Right renal cortex interstitium (tissue), 3 donors: ENCODE measurements around the gene HRH4. TPM values are rescaled to one million over a fixed set of nuclear protein-coding genes. Genes with fewer than 3 reads are reported as not detected.

Experiments
- DNase-seq, 3 donors: peaks; one replicate each; pipeline ENCODE4 v3.0.0-alpha.2; 2013; ENCODE audit warnings: low read depth in 3 of 3, low spot score in 2 of 3
- polyA plus RNA-seq, 3 donors: library from polyadenylated mRNA; unstranded; fragments of 120-200 nt; gene quantifications; one replicate each; pipeline ENCODE4 v1.2.1, GENCODE V29; 2013; ENCODE audit not compliant: insufficient read length in 3 of 3

HRH4 gene
- polyA plus RNA-seq, 3 donors = 0.10 TPM; not detected in 2

DNA sequence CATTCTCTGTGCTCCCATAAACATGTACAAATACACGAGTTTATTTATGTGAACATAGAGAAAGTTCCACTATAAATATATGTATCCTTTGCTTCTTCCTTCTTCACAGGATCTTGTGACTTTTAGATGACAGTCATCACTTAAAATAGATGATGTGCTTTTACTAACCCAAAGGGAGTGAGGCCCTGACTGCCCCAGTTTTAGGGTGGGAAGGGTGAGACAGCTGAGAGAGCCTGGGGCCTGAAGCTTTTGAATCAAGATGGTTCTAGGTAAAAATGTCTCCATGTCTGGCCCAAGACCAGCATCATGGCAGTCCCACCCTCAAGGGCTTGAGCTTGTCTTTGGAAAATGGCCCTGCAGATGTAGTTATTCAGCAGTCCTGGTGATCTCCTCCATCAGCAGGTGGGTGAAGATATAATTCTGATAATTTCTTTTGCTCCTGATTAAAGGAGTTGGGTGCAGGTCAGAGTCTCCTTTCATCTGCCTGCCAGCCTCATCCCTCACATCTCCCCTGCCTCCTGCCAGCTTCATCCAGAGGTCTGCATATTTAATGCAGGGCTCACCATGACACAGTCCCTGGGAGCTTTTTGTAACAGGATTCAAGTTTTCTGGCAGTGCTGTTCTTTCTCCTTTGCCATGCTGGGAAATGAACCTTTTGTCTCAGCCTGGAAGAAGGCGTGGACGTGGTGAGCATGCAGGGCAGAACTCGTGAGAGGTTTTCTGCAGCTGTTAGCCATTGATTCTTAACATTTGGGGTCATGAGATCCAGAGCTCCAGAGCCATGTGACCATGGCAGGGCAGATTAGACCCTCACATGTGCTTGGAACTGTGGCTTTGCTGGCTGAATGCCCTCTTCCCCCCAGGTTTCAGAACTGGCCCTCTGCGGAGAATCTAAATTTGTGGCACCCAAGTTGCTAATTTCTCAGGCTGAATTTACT lies 2.7 kb downstream of the HRH4 start:
- DNase-seq = no peak

DNA sequence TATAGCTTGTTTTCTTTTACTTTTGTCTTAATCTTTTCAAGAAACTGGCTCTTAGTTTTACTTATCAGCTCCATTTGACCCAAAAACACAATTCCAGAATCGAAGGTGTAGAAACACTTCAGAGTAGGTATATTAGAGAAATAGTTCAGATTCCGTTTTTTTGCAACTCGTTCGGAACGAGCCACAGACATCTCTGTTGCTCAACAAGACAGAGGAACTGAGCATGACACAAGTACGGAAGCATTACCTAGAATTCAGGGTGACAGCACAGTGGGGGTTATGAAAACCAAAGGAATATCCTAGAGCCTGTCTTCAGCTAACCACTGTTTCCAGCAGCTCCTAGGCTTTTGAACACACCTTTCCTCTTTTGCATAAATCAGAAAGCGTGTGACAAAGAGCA lies 5.0 kb downstream of the HRH4 start:
- no peak for DNase-seq

DNA sequence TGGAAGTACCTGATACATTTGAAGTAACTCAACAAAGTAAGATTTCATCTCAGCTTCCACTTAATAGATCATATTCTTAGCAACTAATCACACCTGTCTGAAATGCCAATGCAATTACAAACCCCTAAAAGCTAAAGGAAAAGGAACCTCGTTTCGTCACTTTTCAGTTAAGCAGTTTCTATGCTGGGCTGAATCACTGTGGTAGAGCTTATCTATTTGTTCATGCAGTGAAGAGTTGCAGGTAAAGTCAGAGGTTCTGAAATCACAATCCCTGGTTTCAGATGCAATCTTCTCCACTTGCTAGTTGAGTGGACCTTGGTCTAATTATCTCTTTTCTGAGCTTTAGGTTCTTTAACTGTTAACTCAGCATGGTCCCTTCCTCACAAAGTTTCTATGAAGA lies 6.3 kb downstream of the HRH4 start:
- no peak for DNase-seq

DNA sequence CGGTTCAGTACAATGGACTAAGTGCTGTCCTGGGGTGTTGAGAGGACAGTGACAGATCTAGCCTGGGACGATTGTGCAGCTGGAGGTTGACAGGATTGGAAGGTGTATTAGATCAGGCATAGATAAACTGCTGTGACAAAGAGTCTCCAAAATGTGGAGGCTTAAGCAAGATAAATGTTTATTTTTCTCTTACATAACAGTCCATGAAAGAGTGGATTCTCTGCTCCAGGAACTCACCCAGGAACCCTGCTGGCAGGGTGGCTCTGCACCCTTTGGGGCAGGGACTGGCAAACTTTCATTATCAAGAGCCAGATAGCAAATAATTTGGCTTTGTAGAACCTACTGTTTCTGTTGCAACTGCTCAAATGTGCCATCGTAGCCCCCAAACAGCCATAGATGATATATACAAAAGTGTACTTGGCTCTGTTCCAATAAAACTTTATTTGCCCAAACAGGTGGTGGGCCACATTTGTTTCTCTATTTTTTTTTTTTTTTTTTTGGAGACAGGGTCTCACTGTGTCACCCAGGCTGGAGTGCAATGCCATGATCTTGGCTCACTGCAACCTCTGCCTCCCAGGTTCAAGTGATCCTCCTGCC lies 9.7 kb downstream of the HRH4 start:
- DNase-seq = no peak

- no peak for DNase-seq
Measured at GRCh38 chr18:24470805-24471204, 10.4 kb downstream of the HRH4 start.

DNA sequence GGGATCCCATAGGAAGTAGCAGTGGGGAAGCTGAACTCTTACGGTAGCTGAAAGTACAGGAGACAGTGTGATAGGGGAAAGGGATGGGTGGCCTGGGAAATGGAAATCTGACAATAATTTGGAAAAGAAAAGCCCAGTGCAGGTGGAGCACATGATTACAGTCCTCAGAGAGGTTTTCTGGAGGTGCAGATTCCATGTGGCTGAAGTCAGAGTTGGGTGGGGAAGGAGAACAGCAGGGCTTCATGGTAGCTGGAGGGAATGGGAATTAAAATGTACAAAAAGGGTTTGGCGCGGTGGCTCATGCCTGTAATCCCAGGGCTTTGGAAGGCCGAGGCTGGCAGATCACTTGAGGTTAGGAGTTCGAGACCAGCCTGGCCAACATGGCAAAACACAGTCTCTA lies 12.2 kb downstream of the HRH4 start:
- DNase-seq = no peak

GRCh38 chr18:24474406-24474805 lies 14.0 kb downstream of the HRH4 start:
- no peak for DNase-seq

- no peak for DNase-seq
Measured at GRCh38 chr18:24475926-24476589, 15.6 kb downstream of the HRH4 start.

DNA sequence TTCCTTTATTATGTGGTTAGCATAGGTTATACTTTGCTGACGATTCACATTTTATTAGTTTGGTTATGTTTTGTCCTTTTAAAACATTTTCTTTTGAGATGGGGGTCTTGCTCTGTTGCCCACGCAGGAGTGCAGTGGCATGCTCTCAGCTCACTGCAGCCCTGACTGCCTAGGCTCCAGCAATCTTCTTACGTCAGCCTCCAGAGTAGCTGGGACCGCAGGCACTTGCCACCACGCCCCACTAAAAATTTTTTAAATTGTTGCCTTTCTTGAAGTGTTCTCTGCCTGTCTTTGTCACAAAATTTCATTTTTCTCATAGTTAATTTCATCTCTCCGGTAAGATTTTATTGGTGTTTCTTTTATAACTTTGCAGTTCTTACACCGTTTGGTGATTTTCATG lies 18.9 kb downstream of the HRH4 start:
- DNase-seq = no peak

DNA sequence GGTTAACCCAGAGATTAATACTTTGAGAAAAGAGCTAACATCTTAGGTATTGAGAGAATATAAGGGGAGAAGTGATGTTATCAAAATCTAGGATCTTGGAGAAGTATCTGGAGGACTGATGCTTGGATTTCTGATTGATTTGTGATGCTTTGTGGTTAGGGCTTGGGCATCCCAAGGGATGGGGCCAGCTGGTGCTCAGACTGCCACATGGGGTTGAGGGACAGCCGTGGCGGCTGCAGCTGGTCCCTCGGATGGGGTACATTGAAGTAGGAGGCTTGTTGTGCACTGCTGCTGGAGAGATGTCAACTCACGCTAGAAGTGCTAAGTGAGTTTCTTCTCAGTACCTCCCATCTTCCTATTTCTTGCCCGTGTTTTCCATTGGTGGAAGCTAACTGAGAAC lies 22.4 kb downstream of the HRH4 start:
- no peak for DNase-seq

- no peak for DNase-seq
Measured at GRCh38 chr18:24485681-24486080, 25.2 kb downstream of the HRH4 start.

GRCh38 chr18:24486684-24487083 lies 26.2 kb downstream of the HRH4 start:
- DNase-seq = no peak

GRCh38 chr18:24488824-24489493 lies 28.5 kb downstream of the HRH4 start:
- DNase-seq = no peak

DNA sequence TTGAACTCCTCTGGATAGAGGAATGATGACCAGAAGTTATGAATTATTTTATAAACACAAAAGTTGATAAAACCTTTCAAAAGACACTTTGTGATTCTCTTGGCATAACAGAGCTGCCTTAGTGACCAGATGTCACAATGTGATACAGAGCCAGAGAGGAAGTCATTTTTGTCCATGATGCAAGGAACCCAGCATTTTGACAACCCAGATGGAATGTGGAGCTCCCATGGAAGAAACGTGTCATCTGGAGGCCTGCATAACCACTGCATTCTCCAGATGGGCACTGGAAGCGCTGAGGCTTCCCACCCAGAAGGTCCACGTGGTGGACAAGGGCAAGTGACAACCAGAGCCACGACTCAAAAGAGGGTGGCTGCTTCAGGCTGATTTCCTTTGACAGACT lies 30.1 kb downstream of the HRH4 start:
- no peak for DNase-seq

- DNase-seq = peak in 2 of 3 donors; percentile 58 to 65
Measured at GRCh38 chr18:24491927-24492834, 31.7 kb downstream of the HRH4 start.

DNA sequence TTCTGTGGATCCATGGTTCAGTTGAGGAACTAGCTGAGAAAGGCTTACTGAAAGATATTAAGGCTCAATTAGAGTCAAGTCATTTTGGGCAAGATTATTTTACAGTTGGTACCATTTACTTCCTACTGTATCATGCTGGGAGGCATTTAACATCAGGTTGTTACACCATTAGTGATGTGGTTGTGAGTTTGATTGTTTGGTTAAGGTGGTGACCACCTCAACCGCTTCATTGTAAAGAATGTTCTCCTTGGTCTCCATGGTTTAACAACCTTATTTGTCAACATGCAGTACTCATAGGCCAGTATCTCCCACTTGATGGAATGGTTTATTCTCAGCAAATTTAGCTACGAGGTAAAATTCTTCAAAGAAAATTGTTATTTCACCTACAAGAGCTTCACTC lies 34.1 kb downstream of the HRH4 start:
- DNase-seq = no peak

DNA sequence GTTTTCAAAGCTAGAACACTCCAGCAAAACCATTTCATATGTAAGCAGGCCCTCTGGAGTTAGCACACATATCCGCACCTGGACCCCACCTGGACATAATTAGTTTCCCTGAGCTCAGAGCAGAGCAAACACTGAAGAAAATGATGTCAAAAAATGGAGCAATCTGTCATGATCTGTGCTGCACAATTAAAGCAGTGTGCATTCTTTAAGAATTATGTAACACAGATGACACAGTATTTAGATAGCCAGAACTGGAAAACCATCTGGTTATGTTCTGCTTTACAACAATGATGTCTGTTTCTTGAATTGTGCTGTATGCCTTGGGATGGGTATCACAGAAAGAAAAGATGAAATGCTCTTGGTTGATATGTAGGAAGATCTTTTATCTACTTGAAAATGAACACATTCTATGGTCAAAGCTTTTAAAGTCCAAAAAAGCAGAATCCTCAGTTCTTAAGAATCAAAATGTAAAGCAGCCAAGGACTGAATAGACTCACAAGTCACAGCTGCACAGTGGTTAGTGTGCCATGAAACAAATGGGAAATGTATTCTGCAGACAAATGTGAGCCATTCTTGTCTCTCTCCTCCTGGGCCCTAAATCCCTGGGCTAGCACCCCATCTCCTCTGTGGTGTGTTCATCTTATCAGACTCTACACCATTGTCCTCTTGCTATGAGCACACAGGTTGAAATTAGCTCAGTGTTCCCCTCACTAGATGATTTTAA lies 36.8 kb downstream of the HRH4 start:
- DNase-seq = no peak

GRCh38 chr18:24499814-24500213 lies 39.4 kb downstream of the HRH4 start:
- DNase-seq = no peak

DNA sequence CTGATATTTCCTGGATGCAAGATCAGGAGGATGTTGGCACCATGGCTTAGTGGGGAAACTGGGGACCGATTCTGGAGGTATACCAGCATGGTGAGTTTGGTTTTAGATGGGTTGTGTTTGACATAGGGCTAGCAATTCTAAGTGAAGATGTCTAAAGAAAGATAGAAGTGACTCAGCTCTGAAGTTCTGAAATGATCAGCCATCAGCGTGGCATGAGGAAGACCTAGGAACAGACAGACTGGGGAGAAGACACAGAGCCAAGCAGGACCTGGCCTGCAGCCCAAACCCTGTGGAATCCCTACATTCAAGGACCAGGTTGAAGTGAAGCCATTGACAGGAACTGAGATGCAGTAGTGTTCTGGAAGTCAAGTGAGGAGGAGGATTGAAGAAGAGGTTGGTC lies 39.8 kb downstream of the HRH4 start:
- no peak for DNase-seq
